ENCODE measurements around the gene AGBL3. TPM values are rescaled to one million over a fixed set of nuclear protein-coding genes. Genes with fewer than 3 reads are reported as not detected.

The AGBL3 gene
- total and polyA plus RNA-seq, 9 of the 15 experiments (the other 6 are each of a cell fraction or from before 2014, with no cell fraction given): 0.54 to 2.9 (median 1.7) TPM

DNA sequence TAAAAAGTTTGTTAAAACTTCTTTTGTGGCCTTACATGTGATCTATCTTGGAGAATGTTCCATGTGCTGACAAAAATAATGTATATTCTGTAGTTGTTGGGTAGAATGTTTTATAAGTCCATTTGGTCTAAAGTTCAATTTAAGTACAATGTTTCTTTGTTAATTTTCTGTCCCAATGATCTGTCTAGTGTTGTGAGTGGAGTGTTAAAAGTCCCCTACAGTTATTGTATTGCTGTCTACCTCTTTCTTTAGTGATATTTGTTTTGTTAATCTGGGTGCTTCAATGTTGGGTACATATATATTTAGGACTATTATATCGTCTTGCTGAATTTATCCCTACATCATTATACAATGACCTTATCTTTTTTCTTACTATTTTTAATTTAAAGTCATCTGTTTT, 168.4 kb downstream of the AGBL3 start:
- POLR2A ChIA-PET: no interaction called here
- ATAC-seq (no peak), DNase-seq (ENCODE audit: extremely low read depth in 1 of 4, low spot score in 3 of 4) (no peak), FAIRE-seq (no peak)
- Histone ChIP-seq H3K27ac (ENCODE audit: extremely low read depth, low read depth, low read length) (no peak overlapping the region), H3K4me1 (replicated peaks in 1 of 2; ENCODE audit: control insufficient read depth in 2 of 2, insufficient read depth in 2 of 2, low read length in 2 of 2) (peaks cover 0 to 6% of the 10 kb centered on the region in 2 experiments; a peak in 3 of 5 replicates), H3K4me2 (ENCODE audit: insufficient read depth, low read length) (no peak overlapping the region), H3K36me3 (ENCODE audit: control insufficient read depth, insufficient read depth, low read length) (peaks cover 5% of the 10 kb centered on the region; the same call in 2 of the 3 replicates), H3K4me3 (no peak overlapping the region), H3K9ac (ENCODE audit: insufficient read depth in 1 of 2, low read depth in 2 of 2, low read length in 2 of 2) (no peak overlapping the region), H3K9me3 (replicated peaks; ENCODE audit: control insufficient read depth, insufficient read depth, low read depth, low read length) (peaks cover 24% of the 10 kb centered on the region), H3K9me1 (ENCODE audit: control insufficient read depth, insufficient read depth, low read length) (no peaks in the 10 kb centered on the region), H4K20me1 (replicated peaks; ENCODE audit: control insufficient read depth, insufficient read depth, low read length) (no peaks in the 10 kb centered on the region), H3K27me3 (ENCODE audit: control insufficient read depth in 2 of 2, insufficient read depth in 2 of 2, low read length in 2 of 2) (no peaks in the 10 kb centered on the region), H2AFZ (ENCODE audit: low read depth, low read length) (no peak overlapping the region), H3K79me2 (ENCODE audit: control insufficient read depth, insufficient read depth, low read length) (no peaks in the 10 kb centered on the region)
- WGBS (ENCODE audit: insufficient coverage, low coverage, missing lambda C conversion rate): 8% methylated on average over 1 of the region's 1 CpG
- CTCF ChIA-PET (ENCODE audit: low intra/inter-chr PET ratio): no interaction called here
- BruUV-seq (replicated peaks): no TSS peak
- TF ChIP-seq, protein P1, sequence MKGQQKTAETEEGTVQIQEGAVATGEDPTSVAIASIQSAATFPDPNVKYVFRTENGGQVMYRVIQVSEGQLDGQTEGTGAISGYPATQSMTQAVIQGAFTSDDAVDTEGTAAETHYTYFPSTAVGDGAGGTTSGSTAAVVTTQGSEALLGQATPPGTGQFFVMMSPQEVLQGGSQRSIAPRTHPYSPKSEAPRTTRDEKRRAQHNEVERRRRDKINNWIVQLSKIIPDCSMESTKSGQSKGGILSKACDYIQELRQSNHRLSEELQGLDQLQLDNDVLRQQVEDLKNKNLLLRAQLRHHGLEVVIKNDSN (CRISPR knock-in tag; IDR thresholded peaks at IDR 0.05): no peak
- TF ChIP-seq, protein P2, sequence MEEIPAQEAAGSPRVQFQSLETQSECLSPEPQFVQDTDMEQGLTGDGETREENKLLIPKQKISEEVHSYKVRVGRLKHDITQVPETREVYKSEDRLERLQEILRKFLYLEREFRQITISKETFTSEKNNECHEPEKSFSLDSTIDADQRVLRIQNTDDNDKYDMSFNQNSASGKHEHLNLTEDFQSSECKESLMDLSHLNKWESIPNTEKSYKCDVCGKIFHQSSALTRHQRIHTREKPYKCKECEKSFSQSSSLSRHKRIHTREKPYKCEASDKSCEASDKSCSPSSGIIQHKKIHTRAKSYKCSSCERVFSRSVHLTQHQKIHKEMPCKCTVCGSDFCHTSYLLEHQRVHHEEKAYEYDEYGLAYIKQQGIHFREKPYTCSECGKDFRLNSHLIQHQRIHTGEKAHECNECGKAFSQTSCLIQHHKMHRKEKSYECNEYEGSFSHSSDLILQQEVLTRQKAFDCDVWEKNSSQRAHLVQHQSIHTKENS (CRISPR knock-in tag; IDR thresholded peaks at IDR 0.05): no peak
- no peak for TF ChIP-seq GTF2E2 (tag; IDR thresholded peaks at IDR 0.05)
- in situ Hi-C loops (cut with MboI): no loop called here
- intact Hi-C loops (cut with micrococcal nuclease): no loop called here

DNA sequence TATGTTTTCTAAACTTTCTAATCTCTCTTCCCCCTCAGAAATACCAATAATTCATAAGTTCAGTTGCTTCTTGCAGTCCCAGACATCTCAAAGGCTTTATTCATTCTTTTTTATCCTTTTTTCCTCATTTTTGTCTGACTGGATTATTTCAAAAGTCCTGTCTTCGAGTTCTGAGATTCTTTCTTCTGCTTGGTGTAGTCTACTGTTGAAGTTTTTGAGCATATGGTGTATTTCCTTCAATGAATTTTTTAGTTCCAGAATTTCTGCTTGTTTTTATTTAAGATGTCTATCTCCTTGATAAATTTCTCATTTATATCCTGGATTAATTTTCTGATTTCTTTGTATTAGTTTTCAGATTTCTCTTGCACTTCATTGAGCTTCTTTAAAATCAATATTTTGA, 170.0 kb downstream of the AGBL3 start:
- H3K36me3 ChIP-seq (ENCODE audit: control insufficient read depth, insufficient read depth, low read length): peaks cover 5% of the 10 kb centered on the region; the same call in 2 of the 3 replicates
- CTCF ChIA-PET (ENCODE audit: low intra/inter-chr PET ratio): no interaction called here
- DNase-seq (ENCODE audit: extremely low read depth in 1 of 4, low spot score in 3 of 4): no peak
- intact Hi-C loops (cut with micrococcal nuclease) (no loop called here), in situ Hi-C loops (cut with MboI) (no loop called here)
- no peaks in the 10 kb centered on the region for H3K9me1 ChIP-seq (ENCODE audit: control insufficient read depth, insufficient read depth, low read length)
- 10% methylated on average over 1 of the region's 1 CpG for WGBS (ENCODE audit: insufficient coverage, low coverage, missing lambda C conversion rate)
- POLR2A ChIA-PET: interaction anchor here (0.7 kb wide), 1 partner anchor 647 kb away, joined by 3 read pairs; no protein-coding TSS in a partner anchor
- no peak overlapping the region for H3K27ac ChIP-seq (ENCODE audit: extremely low read depth, low read depth, low read length)
- ATAC-seq: no peak
- no peaks in the 10 kb centered on the region for H4K20me1 ChIP-seq (replicated peaks; ENCODE audit: control insufficient read depth, insufficient read depth, low read length)
- H3K9ac ChIP-seq (ENCODE audit: insufficient read depth in 1 of 2, low read depth in 2 of 2, low read length in 2 of 2): no peak overlapping the region
- peaks cover 25% of the 10 kb centered on the region for H3K9me3 ChIP-seq (replicated peaks; ENCODE audit: control insufficient read depth, insufficient read depth, low read depth, low read length)
- no peaks in the 10 kb centered on the region for H3K27me3 ChIP-seq (ENCODE audit: control insufficient read depth in 2 of 2, insufficient read depth in 2 of 2, low read length in 2 of 2)
- H3K4me2 ChIP-seq (ENCODE audit: insufficient read depth, low read length): no peak overlapping the region
- no peak overlapping the region for H2AFZ ChIP-seq (ENCODE audit: low read depth, low read length)
- no peak for FAIRE-seq
- no TSS peak for BruUV-seq (replicated peaks)
- H3K4me1 ChIP-seq (replicated peaks in 1 of 2; ENCODE audit: control insufficient read depth in 2 of 2, insufficient read depth in 2 of 2, low read length in 2 of 2): peaks cover 4 to 21% of the 10 kb centered on the region in 2 experiments; a peak in 4 of 5 replicates
- H3K4me3 ChIP-seq: no peak overlapping the region
- no peaks in the 10 kb centered on the region for H3K79me2 ChIP-seq (ENCODE audit: control insufficient read depth, insufficient read depth, low read length)
- TF ChIP-seq TAF9B (IDR thresholded peaks at IDR 0.05; ENCODE audit: partially characterized antibody): no peak
- no peak for TF ChIP-seq GABPB1 (CRISPR knock-in tag; IDR thresholded peaks at IDR 0.05)
- TF ChIP-seq ZNF124 (CRISPR knock-in tag; IDR thresholded peaks at IDR 0.05): no peak
- no peak for TF ChIP-seq RCOR1 (IDR thresholded peaks at IDR 0.05; ENCODE audit: borderline replicate concordance in 1 of 2, low read depth in 2 of 2, low read length in 2 of 2)
